OCI-LY1 (cell line): ENCODE measurements around the gene ZSCAN25.

Source experiments
- CTCF ChIP-seq: fragments of 200-600 bp; sonication (generic), shearing (Covaris generic); IDR thresholded peaks from 2 replicates; pipeline ENCODE4 v1.5.1; 2017; ENCODE audit warnings: mild to moderate bottlenecking, antibody characterized with exemption, low read length, moderate library complexity, mixed read lengths
- EZH2 ChIP-seq: fragments of 200-600 bp; sonication (generic), shearing (Covaris generic); IDR thresholded peaks from 2 replicates; pipeline ENCODE4 v1.8.0; 2017; ENCODE audit warnings: borderline replicate concordance, mixed run types, mild to moderate bottlenecking, antibody characterized with exemption, low read length, moderate library complexity, mixed read lengths

GRCh38 chr7:99629643-99630042 is 12.9 kb downstream of the ZSCAN25 start:
- TF ChIP-seq CTCF (no peak), EZH2 (no peak)
